ENCODE results near the gene MN1.

The MN1 gene

GRCh38 chr22:27782088-27782487, 19.5 kb downstream of the MN1 start:
- FAIRE-seq = no peak

DNA sequence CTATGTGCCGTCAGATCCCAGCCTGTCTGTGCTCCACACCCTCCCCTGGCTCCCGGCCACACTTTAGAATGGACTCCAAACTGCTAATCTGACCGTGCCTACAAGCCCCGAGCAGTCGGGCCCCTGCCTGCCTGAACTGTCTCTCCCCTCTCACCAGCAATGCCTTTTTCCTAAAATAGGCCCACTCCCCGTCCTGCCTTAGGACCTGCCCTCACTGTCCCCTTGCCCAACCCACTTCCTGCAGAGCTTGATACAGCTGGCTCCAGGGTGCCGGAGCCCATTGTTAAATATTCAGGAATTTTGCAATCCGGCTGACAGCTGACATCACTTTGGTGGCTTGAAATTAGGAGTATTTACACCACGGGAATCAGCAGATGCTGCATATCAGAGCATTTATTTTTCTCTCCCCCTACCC, 21.4 kb downstream of the MN1 start:
- FAIRE-seq = no peak

- FAIRE-seq = no peak
Observed at GRCh38 chr22:27779643-27780042, 21.9 kb downstream of the MN1 start.

DNA sequence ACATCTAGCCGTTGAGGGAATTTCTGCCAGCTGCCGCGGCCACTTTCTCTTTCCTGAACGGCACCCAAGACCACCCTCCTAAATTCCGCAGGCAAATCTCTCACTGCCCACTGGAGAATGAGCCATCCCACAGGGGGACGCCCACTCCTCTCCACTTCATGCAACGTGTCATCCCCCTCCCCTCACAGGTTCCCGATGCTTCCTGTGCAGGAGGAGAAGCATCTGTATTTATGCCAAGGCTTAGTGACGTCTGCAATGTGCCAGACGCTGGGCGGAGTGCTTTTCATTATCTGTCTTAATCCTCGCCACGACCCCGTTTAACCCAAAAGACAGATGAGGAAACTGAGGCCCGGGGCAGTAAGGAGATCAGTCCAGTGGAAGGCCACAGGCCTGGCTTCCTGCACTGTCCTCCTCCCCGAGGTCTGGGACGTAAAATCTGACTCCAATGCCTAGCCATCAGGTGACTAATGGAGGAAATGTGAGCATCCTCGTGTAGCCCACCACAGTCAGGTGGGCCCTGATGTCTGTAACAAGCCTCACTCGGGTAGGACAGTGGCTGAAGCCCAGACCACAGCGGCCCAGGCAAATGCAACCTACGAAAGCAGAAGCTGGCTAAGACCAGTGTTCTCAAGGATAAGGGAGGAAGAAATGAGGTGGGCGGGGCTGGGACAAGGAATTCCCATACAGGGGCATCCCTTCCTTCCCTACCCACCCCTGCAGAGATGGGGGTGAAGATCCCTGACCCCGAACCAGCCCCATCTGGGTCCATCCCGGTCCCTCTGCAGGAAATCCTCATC, 23.1 kb downstream of the MN1 start:
- no peak for FAIRE-seq

DNA sequence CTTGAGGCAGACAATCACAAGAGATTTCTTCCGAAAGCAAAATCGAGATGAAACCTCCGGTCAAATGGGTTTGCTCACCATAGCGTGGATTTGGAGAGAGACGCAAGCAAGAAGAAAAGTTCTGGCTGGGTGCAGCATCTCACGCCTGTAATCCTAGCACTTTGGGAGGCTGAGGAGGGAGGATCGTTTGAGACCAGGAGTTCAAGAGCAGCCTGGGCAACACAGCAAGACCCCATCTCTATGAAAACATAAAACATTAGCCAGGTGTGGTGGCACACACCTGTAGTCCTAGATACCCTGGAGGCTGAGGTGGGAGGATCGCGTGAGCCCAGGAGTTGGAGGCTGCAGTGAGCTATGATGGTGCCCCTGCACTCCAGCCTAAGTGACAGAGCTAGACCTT, 24.4 kb downstream of the MN1 start:
- no peak for FAIRE-seq

- no peak for FAIRE-seq
Observed at GRCh38 chr22:27776650-27776958, 25.0 kb downstream of the MN1 start.

DNA sequence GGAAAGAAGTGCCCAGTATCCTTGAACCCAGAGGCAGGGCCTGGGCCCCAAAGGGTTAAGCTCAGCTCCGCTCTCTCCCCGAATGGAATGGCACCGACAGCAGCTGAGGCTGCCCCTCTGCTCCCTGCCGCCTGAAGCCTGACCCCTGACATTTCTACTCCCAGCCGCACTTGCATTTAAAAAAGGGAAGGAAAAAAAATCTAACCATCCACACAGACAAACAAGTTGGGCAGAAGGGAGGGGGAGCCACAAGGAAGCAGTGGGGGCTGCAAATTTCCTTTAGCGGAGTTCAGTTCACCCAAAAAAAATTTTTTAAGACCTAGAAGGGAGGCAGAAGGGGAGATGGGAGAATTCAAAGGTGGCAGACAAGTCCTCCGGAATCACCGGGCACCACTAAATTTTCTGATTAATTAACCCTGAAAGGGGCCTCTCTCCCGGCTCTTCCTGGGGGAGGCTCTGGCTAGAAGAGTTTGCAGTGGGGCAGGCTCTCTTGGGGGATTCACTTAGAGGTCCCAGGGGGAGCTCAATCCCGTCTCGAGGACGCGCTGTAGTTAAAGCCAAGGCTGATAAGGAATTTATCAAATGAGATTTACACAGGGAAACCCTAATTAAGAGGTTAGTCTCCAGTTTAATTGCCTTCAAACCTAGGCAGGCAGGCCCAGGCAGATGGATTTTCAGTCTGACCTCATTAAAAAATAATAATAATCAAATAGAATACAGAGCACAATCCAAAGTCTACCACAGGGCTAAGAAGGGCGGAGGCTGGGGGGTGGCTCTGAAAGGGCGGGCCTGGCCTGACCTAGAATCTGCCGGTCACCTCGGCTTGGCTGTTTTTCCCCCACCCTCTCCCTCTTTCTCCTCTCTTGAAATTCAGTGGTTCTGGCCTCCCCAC, 25.6 kb downstream of the MN1 start:
- no peak for FAIRE-seq

GRCh38 chr22:27775087-27775698, 26.4 kb downstream of the MN1 start:
- no peak for FAIRE-seq

DNA sequence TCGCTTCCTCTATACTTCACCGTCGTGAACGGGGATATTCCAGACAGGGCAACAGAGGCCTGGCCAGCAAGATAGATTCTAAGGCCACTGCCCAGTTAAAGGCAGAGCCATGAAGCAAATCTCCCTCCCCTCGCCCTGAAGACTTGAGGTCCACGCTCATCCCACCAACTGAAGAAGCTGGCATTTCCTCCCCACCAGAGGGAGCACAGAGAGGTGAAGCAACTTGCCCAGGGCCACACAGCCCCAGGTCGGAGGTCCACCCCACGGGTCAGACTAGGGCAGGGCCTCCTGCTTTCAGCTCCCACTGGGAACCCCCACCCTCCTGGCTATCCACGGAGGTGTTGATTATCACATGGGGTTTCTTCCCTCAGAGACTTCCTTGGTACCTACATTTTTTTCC, 27.4 kb downstream of the MN1 start:
- FAIRE-seq = no peak

- FAIRE-seq = no peak
Observed at GRCh38 chr22:27772984-27773498, 28.5 kb downstream of the MN1 start.

DNA sequence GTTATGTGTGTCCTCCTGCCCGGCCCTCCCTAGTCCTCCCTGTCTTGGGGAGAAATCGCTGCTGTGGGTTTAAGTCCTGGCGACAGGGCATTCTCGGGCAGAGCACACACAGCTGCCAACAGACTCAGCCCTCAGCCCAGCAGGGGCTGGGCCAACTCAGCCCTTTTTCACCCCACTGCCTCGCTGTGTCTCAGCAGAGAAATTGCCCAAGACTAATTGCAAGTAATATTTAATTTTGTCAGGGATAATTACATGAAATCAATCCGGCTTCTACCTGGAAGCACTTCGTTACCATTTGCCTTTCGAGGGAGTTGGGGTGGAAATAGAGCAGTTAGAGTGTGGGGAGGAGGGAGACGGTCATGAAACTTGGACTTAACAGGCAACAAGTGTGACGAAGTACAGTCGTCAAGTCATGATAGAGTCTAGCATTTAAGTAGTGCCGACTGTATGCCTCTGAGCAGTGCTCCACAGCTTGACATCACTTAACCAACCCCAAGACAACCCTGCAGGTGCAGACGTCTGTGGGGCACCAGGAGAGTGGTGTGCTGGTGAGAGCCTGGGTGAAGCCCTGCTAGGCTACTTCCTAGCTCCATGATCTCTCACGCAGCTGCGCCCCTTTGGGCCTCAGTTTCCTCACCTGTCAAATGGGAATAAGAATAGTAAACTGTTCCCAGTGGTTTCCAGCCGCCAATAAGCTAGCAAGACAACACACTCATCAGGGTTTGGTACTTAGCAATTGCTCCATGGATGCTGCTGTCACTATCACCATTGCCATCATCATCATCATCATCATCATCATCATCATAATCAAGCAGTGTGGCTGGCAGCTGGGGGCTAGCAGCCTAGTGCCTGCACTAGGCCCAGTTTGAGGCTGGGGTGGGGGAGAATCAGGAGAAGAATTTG, 29.2 kb downstream of the MN1 start:
- no peak for FAIRE-seq

DNA sequence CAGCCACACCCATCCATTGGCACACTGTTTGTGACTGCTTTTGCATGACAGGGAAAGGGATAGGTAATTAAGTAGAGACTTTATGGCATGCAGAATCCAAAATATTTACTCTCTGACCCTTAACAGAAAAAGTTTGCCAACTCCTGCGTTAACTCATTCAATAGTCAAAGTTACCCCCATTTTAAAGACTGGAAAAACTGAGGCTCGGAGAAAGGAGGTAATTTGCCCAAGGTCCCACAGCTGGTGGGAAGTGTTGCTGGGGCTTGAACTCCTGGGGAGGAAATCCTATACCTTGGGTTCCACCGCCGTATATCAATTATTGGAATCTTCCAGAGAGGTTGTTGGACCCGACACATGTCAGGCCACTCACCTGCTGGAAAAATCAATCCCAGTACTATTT, 29.9 kb downstream of the MN1 start:
- FAIRE-seq = no peak

GRCh38 chr22:27769012-27769411, 32.5 kb downstream of the MN1 start:
- no peak for FAIRE-seq

DNA sequence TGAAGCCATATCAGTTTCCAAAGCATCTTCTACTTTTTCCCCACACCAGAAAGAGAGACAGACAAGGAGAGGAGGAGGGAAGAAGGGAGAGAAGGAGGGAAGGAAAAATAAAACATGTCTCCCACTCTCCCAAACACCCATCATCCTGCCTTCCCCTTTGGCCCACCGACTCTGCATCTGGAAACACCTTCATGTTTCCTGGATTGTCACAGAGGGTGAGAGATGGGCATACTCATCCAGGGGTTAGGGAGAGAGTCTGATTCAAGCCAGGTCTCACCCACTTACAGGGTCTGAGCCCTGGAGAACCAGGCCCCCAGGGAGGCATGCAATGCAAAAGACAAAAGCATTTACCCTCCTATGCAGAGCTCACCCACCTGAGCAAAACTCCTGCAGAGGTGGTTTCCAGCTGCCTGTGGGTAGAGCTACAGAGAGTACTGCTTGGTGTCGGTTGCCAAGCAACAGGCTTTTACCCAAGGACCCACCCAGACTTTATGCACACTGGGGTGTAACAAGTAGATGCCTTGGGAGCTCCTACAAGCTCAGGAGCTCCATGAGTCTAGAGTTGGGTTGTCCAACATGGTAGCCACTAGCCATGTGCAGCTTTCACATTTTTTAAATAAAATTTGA, 33.4 kb downstream of the MN1 start:
- no peak for FAIRE-seq

DNA sequence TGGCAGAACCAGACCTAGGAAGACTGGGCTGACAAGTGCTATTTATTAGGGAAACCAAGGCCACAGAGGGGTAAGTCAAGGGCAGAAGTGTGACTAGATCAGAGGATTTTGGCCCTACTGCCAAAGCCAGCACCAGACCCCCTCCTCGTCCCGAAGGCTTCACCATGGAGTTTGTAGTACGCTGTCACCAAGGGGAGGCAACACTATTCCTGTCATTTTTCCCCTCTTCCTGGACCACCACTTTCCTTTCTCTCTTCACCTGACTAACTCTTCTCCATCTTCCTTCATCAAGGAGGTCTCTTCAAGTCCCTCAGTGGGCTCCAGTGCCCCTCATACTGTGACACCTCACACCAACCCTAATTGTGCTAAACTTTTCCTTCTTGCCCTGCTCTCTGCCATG, 34.9 kb downstream of the MN1 start:
- FAIRE-seq = no peak

DNA sequence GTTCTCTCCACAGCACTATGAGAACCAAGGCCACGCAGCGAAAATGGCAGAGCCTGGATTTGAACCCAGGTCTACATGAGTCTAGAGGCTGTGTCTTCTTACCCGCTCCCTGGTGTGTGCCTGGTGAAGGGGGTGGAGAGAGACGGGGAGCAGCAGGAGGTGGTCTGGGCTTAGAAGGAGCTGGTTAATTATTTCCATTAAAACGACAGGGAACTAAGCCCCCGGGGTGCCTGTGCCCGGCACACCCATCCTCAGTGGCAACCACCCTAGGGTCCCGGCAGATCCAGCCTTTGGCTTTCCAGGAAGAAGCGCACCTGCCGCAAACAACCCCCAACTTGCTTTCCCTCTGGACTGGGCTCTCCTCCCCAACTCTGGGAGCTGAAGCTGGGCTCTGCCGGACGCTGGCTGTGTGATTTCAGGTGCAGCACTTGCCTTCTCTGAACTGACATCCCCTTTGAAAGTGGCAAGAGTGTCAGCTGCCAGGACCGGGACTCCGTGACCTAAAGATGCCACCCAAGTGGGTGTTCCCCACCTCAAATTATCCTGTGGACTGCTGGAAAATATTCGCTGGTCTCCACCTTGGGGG, 35.8 kb downstream of the MN1 start:
- no peak for FAIRE-seq

DNA sequence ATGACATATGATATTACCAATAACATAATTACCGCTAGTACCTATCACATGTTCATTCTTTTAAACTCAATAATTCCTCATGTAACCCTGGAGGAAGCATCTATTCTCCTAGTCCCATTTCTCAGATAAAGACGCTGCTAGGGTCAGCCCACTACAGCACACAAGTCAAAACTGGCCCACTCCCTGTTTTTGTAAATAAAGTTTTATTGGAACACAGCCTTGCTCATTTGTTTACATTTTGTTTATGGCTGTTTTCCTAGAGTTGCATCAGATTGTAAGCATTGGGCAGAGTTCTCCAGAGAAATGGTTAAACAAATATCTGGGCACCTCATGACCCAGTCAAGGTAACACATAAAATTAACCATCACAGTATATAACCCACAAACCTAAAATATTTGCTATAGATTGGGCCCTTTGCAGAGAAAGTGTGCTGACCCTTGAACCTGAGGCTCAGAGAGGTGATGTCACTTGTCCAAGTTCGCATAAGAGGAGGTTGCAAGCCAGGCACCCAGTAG, 36.8 kb downstream of the MN1 start:
- no peak for FAIRE-seq

GRCh38 chr22:27761665-27762064, 39.9 kb downstream of the MN1 start:
- FAIRE-seq = no peak

- FAIRE-seq = no peak
Observed at GRCh38 chr22:27761000-27761399, 40.6 kb downstream of the MN1 start.

- FAIRE-seq = no peak
Observed at GRCh38 chr22:27760474-27760873, 41.1 kb downstream of the MN1 start.

DNA sequence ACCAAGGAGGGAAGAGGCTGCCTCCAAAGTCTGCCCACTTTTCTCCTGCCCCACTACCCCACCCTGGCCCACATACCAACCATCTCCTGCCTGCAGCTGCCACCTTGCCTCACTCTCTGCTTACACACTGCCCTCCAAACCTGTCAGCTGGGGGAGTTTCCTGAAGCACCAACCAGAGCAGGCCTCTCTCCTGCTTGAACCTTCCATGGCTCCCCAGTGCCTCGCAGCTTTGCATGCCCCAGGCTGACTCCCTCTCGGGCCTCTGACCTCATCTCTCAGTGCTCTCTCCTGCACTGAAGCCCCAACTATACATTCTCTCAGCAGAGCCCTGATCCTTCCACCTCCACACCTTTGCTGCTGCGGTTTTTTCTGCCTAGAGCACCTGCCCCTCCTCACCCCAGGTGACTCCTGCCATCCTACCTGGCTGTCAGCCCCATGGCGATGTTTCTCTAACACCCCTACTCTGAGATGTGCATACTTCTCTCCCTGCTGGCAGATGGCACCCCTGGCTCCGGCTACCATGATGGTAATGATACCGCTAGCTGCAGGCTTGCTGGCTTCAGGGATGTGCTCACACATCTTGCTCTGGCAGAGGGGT, 43.5 kb downstream of the MN1 start:
- FAIRE-seq = no peak

Measured in islet of Langerhans (tissue), 1 donor.